Ovary (tissue), 3 donors: ENCODE data around the gene PALD1.

Source experiments
- POLR2A ChIP-seq: fragments of 450-650 bp; IDR thresholded peaks from one replicate; pipeline ENCODE4 v1.6.1; 2017; ENCODE audit warnings: antibody characterized with exemption, mild to moderate bottlenecking, moderate library complexity
- TF ChIP-seq, protein P1 (sequence below), 3 donors: fragments of 450-650 bp in 2 of 3; fragments of 200-600 bp in 1 of 3; IDR thresholded peaks; one replicate each; pipeline versions ENCODE4 v1.5.1 to v1.8.0; 2016 to 2022; ENCODE audit warnings: antibody characterized with exemption in 3 of 3, mild to moderate bottlenecking in 1 of 3
- donor health status: DM: no; HTN: no; CAD: no.

DNA sequence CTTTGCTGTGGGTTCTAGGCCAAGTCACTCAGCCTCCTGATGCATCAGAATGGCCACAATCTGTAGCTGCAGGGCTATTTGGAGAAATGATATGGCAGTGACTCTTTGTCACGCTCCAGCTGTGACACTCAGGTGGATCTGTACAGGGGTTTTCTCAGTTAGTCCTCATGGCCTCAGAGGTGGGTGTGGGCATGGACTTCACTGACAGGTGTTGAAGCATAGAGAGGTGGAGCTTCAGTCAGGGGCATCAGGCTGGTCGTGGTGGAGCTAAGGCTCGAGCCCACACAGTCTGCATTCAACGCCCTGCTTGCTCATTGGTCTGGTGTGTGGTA, 21.2 kb downstream of the PALD1 start:
- TF ChIP-seq, protein P1, sequence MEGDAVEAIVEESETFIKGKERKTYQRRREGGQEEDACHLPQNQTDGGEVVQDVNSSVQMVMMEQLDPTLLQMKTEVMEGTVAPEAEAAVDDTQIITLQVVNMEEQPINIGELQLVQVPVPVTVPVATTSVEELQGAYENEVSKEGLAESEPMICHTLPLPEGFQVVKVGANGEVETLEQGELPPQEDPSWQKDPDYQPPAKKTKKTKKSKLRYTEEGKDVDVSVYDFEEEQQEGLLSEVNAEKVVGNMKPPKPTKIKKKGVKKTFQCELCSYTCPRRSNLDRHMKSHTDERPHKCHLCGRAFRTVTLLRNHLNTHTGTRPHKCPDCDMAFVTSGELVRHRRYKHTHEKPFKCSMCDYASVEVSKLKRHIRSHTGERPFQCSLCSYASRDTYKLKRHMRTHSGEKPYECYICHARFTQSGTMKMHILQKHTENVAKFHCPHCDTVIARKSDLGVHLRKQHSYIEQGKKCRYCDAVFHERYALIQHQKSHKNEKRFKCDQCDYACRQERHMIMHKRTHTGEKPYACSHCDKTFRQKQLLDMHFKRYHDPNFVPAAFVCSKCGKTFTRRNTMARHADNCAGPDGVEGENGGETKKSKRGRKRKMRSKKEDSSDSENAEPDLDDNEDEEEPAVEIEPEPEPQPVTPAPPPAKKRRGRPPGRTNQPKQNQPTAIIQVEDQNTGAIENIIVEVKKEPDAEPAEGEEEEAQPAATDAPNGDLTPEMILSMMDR (IDR thresholded peaks at IDR 0.05) = no peak
- TF ChIP-seq POLR2A = no peak
